IPS DF 6.9 (cell line): ENCODE results near the gene SLC8A1.

Source experiments
- DNase-seq: peaks from one replicate; pipeline ENCODE4 v3.0.0-alpha.2; 2013; ENCODE audit warnings: low read depth, low spot score
- H3K27ac ChIP-seq: one replicate; pipeline ENCODE4 v1.5.1; 2013; ENCODE audit warnings: low read length, control low read depth
- H3K27me3 ChIP-seq: 2 replicates; pipeline ENCODE4 v1.6.1; 2013; ENCODE audit warnings: mild to moderate bottlenecking, low read length; ENCODE audit not compliant: control insufficient read depth, insufficient read depth
- H3K36me3 ChIP-seq: 2 replicates; pipeline ENCODE4 v1.6.1; 2013; ENCODE audit warnings: low read length; ENCODE audit not compliant: control insufficient read depth, insufficient read depth
- H3K4me1 ChIP-seq: 2 replicates; pipeline ENCODE4 v1.6.1; 2013; ENCODE audit warnings: low read length; ENCODE audit not compliant: control insufficient read depth, insufficient read depth
- H3K4me3 ChIP-seq: 2 replicates; pipeline ENCODE4 v1.5.1; 2013; ENCODE audit warnings: mild to moderate bottlenecking, low read length
- H3K9me3 ChIP-seq: 2 replicates; pipeline ENCODE4 v1.6.1; 2013; ENCODE audit warnings: low read length, inconsistent platforms; ENCODE audit not compliant: control insufficient read depth, insufficient read depth
- WGBS: extraction: QIAGEN DNeasy Blood & Tissue Kit; methylation state at CpG from one replicate; pipeline ENCODE4 v1.1.7; 2013; ENCODE audit warnings: mixed read lengths, missing lambda C conversion rate; ENCODE audit not compliant: insufficient read length, insufficient coverage; 5-methylcytosine and 5-hydroxymethylcytosine counted together

SLC8A1 gene

DNA sequence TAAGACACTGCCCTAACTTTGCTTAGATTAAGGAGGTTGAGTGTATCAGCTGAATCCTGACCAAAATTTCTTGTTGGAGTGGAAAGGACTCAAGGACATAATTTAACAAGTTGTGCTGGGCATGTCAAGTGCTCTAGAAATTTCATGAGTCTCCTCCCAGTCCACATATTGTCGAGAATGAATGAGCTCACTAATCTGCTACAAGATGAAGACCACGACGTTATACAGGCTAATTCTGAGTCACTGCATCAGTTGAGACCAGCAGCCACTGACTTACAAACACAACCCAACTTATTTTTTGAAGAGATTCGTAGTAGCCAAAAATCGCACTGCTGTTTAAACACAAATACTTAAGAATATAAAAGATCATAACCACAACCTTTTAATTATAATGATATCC lies 28.7 kb upstream of the SLC8A1 start:
- no peaks in the 10 kb centered on the region for H3K27me3 ChIP-seq
- no CpG with 5 or more reads among the region's 5 CpGs for WGBS
- no peaks in the 10 kb centered on the region for H3K9me3 ChIP-seq
- H3K27ac ChIP-seq: no peak overlapping the region
- H3K4me1 ChIP-seq: no peaks in the 10 kb centered on the region
- H3K36me3 ChIP-seq: no peaks in the 10 kb centered on the region
- no peak overlapping the region for H3K4me3 ChIP-seq
- DNase-seq: no peak

DNA sequence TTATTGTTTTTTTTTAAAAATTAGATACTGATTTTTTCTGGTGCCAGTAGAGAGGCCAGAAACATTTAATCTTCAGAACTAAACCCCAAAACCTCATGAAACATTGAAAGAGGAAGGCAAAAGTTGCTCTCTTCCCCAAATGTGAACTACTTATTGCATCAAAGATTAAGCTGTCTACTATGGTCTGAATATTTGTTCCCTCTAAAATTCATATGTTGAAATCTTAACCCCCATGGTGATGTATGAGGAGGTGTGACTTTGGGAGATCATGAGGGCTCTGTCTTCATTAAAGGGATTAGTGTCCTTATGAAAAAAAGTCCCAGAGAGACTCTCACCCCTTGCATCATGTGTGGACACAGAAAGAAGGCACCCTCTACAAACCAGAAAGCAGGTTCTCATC lies 28.2 kb upstream of the SLC8A1 start:
- H3K4me1 ChIP-seq: no peaks in the 10 kb centered on the region
- H3K27me3 ChIP-seq: no peaks in the 10 kb centered on the region
- H3K36me3 ChIP-seq: no peaks in the 10 kb centered on the region
- DNase-seq: no peak
- H3K4me3 ChIP-seq: no peak overlapping the region
- no peaks in the 10 kb centered on the region for H3K9me3 ChIP-seq
- no peak overlapping the region for H3K27ac ChIP-seq

DNA sequence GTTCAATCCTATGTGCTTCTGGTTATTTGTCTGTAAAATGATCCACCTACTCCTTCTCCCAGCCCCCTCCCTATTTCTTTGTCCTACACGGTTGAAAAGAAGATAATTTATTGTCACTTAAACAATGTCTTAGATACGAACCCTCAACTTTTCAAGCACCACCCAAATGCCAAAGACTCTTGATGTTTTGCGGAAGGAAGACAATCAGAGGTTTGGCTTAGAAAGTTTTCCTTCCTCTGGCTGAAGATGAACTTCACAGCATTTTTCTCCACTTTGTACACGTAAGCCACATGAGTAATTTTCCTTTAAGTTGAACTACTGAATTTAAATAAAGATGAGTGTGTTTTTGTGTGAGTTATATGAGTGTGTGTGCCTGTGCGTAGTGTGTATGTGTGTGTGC lies 25.5 kb upstream of the SLC8A1 start:
- no peak overlapping the region for H3K4me3 ChIP-seq
- H3K9me3 ChIP-seq: no peaks in the 10 kb centered on the region
- no peaks in the 10 kb centered on the region for H3K27me3 ChIP-seq
- 100% methylated on average over 1 of the region's 5 CpGs for WGBS
- no peaks in the 10 kb centered on the region for H3K36me3 ChIP-seq
- H3K4me1 ChIP-seq: no peaks in the 10 kb centered on the region
- no peak overlapping the region for H3K27ac ChIP-seq
- DNase-seq: no peak

DNA sequence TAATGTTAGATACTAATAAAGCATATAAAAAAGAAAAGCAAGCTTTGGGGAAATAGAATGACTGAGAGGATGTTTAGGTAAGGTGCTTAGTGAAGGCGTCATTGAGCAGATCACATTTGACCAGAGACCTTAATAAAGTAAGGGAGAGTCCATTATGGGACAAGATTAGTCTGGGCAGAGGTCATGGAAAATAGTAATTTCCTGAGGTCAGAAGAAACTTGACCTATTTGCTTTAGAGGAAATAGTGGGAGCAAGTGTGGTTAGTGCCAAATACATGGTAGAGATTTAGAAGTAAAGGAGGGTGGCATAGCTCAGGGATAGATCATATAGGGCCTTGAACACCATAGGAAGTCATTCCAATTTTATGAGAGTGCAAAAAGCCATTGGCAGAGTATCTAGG lies 24.5 kb upstream of the SLC8A1 start:
- no peaks in the 10 kb centered on the region for H3K4me1 ChIP-seq
- WGBS: no CpG with 5 or more reads among the region's 1 CpG
- H3K9me3 ChIP-seq: no peaks in the 10 kb centered on the region
- no peak overlapping the region for H3K27ac ChIP-seq
- H3K27me3 ChIP-seq: no peaks in the 10 kb centered on the region
- H3K36me3 ChIP-seq: no peaks in the 10 kb centered on the region
- no peak for DNase-seq
- H3K4me3 ChIP-seq: no peak overlapping the region

DNA sequence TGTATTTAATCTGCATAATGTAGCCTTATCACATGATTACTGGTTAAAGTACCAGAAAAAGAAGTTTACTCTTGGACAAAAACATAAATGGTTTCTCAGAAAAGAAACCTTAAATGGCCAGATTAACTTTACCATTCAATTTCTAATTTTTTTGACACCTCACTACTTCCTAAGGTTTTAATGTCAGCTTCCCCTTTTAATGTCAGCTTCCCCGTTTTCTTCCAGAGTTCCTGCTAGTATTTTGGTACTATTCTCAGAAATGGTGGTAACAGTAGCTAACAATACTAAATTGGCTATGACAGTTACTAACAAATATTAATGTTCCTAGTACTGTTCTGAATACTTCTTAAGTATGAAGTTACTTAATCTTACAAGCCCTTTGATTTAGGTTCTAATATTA lies 22.4 kb upstream of the SLC8A1 start:
- DNase-seq: no peak
- Histone ChIP-seq H3K36me3 (no peaks in the 10 kb centered on the region), H3K9me3 (no peaks in the 10 kb centered on the region), H3K4me1 (no peaks in the 10 kb centered on the region), H3K4me3 (no peak overlapping the region), H3K27me3 (no peaks in the 10 kb centered on the region), H3K27ac (no peak overlapping the region)
- no CpG with 5 or more reads among the region's 1 CpG for WGBS

DNA sequence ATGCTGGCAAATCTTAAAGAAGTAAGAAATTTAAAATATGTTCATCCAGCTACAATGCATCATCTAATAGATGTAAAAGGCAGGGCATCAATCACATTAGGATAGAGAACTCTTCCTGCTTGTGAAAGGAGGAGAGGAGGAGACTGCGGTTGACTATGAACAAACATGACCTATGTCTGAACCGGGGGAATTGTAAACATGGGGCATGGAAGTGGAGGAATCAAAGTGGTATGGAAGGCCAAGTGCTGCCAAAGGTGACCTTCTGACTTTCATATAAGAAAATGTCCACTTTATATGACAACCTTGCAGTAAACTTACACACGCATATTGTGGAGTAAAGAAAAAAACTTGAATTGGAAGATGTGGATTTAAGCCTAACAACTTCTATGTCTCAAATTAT lies 20.0 kb upstream of the SLC8A1 start:
- Histone ChIP-seq H3K4me1 (no peaks in the 10 kb centered on the region), H3K27ac (no peak overlapping the region)
- no CpG with 5 or more reads among the region's 3 CpGs for WGBS

DNA sequence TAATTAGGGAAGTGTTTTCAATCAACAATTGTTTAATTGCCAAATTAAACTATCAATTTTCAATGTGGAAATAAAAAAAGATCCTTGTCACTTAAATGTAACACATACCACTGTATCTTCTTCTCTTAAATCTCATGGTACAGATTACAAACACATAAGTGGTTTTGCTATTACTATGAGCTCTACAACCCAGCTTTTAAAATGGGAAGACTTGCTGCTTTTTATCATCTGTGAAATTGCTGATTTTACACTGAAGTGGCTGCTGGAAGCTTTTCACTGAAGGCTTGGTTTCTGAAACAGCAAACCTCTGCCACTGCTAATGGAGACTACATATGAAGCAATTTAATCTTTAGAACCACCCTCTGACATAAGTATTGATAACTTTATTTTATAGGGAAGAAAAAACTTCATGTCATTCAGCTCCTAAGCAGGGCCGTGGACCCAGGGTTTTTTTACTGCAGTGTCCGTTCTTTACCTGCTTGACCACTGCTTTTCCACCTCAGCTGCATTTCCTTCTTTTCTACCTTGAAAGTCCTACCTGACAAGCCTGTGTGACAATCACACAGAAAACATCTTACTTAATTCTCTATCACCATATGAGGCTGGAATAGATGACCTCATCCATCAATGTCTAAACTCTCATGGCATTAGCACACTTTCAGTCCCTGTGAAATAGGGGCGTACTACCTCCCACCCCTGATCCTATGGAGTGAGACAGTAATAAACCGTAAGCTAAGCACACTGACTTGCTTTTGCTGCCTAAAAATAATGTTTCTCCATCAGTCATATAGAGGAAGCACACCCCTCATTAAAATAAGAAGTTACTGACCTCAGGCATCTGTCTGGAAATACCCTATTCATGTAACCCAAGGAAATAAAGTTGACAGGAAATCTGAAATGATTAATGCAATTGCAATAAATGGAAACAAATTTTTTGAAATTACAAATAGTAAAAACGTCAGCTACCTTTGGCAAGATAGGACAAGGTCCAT lies 19.2 kb upstream of the SLC8A1 start:
- H3K4me1 ChIP-seq: no peaks in the 10 kb centered on the region
- WGBS: no CpG with 5 or more reads among the region's 5 CpGs
- no peaks in the 10 kb centered on the region for H3K27me3 ChIP-seq

More for the DNA sequence above, 20.0 kb upstream of the SLC8A1 start:
- Histone ChIP-seq H3K27me3 (no peaks in the 10 kb centered on the region), H3K4me3 (no peak overlapping the region), H3K36me3 (no peaks in the 10 kb centered on the region), H3K9me3 (no peaks in the 10 kb centered on the region)
- no peak for DNase-seq

DNA sequence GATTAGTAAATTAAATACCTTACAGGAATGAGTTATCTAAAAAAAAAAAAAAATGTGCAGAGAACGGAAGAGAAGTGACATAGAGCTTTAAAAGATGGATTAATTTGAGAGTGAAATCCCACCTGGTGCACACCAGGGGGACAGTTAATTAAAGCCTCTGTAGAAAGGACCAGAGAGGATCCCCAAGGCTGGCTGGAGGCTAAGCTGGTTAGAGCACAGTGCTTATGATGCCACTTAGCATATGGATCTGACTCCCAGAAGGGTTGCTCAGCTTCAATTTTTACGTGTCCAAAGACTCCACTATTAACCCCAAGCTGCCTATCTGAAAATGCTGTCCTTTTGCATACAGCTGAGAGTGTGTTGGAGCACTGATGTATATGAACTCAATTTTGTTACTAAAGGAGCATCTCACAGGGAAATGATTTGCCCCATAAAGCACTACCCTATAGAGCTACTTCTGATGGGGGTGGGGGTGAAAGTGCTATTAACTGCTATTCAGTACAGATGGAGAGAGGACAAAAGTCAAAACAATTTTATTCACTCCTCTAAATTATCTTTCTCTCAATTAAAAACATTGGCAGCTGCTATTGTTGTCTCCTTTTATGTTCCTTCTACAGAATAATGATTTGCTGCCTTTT lies 15.2 kb upstream of the SLC8A1 start:
- no peak for DNase-seq
- Histone ChIP-seq H3K27ac (no peak overlapping the region), H3K9me3 (no peaks in the 10 kb centered on the region), H3K36me3 (no peaks in the 10 kb centered on the region), H3K4me3 (no peak overlapping the region), H3K4me1 (no peaks in the 10 kb centered on the region), H3K27me3 (no peaks in the 10 kb centered on the region)
- WGBS: no CpG with 5 or more reads among the region's 2 CpGs

More for the DNA sequence above, 19.2 kb upstream of the SLC8A1 start:
- DNase-seq: no peak
- Histone ChIP-seq H3K36me3 (no peaks in the 10 kb centered on the region), H3K9me3 (no peaks in the 10 kb centered on the region), H3K4me3 (no peak overlapping the region), H3K27ac (no peak overlapping the region)

DNA sequence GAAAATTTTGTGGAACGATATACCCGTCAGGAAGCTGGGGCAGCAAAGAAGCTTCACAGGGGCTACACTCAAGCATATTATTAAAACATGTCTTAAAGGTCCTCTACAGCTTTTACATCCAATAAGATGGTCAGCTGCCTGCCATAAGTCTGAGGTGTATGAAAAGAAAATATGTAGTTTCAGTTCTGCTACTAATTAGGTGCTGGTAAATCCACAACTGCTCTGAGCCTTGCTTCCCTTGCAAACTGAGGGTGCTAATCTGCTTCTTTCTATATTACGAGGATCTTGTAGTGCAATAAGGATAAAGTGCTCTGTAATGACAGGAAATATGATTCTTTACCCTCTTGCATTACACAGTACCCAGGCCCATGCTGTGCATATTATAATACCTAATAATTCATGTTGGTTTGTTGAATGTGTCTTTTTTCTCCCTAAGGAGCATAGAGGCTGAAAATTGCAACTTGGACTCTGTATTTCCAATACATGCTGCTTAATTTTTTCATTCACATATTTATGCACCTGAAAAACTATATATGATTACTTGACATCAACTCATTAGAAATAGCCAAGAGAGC lies 14.5 kb upstream of the SLC8A1 start:
- DNase-seq: no peak

DNA sequence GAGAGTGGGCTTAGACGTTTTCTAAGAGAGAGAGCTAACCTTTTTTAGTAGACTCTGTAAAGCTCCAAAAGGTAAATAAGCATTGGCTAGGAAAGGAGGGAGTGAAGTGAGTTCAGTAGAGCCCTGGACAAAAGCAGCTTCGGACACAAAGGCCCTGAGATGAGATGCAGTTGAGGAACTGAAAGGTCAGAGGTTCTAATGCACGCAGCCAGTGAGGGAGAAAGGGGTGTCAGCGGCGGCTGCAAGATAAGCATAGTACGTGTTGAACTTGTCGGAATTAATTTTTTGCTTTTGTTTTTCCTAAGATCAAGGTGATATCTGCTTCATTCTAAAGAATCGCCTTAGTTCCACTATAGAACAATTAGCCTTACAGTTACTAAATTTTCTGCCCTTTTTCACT lies 11.2 kb upstream of the SLC8A1 start:
- no CpG with 5 or more reads among the region's 8 CpGs for WGBS
- no peak for DNase-seq
- H3K27ac ChIP-seq: no peak overlapping the region
- no peaks in the 10 kb centered on the region for H3K27me3 ChIP-seq
- H3K36me3 ChIP-seq: no peaks in the 10 kb centered on the region
- no peaks in the 10 kb centered on the region for H3K9me3 ChIP-seq
- no peak overlapping the region for H3K4me3 ChIP-seq
- no peaks in the 10 kb centered on the region for H3K4me1 ChIP-seq

More for the DNA sequence above, 14.5 kb upstream of the SLC8A1 start:
- Histone ChIP-seq H3K4me1 (no peaks in the 10 kb centered on the region), H3K9me3 (no peaks in the 10 kb centered on the region), H3K36me3 (no peaks in the 10 kb centered on the region), H3K27ac (no peak overlapping the region), H3K27me3 (no peaks in the 10 kb centered on the region), H3K4me3 (no peak overlapping the region)
- no CpG with 5 or more reads among the region's 3 CpGs for WGBS
